Occipital lobe (tissue), 2 donors: Measurements from ENCODE around the gene KIRREL1. TPM values are rescaled to one million over a fixed set of nuclear protein-coding genes. Genes with fewer than 3 reads are reported as not detected.
"Not testable (repeated sequence)": the region's sequence is repeated elsewhere in the genome, so short reads cannot be mapped to it uniquely, and the experiment has no call there.

Experiments
- DNase-seq: peaks from one replicate; lab custom pipeline; 2025; lab: John Stamatoyannopoulos, UW
- total RNA-seq: library from RNA; depleted of rRNA; stranded (reverse); fragments of >200 nt; gene quantifications from one replicate; pipeline ENCODE4 v1.2.3, GENCODE V29; 2014

KIRREL1 gene
- total RNA-seq, 1 donor from 2014 or later, result 20.6 TPM

GRCh38 chr1:158103861-158104522, 110.5 kb downstream of the KIRREL1 start:
- no peak for DNase-seq

- DNase-seq, result no peak
Observed at GRCh38 chr1:158104891-158105290, 111.4 kb downstream of the KIRREL1 start.

GRCh38 chr1:158105352-158106095, 112.1 kb downstream of the KIRREL1 start:
- no peak for DNase-seq

GRCh38 chr1:158107916-158108315, 114.5 kb downstream of the KIRREL1 start:
- no peak for DNase-seq

GRCh38 chr1:158112994-158113758, 119.7 kb downstream of the KIRREL1 start:
- DNase-seq, result no peak

- no peak for DNase-seq
Observed at GRCh38 chr1:158113759-158114127, 120.3 kb downstream of the KIRREL1 start.

GRCh38 chr1:158115126-158115525, 121.7 kb downstream of the KIRREL1 start:
- DNase-seq, result no peak

GRCh38 chr1:158116311-158117167, 123.1 kb downstream of the KIRREL1 start:
- DNase-seq, result no peak

GRCh38 chr1:158117854-158118704, 124.6 kb downstream of the KIRREL1 start:
- DNase-seq, result no peak

GRCh38 chr1:158118713-158119402, 125.4 kb downstream of the KIRREL1 start:
- no peak for DNase-seq

- no peak for DNase-seq
Observed at GRCh38 chr1:158119976-158120653, 126.7 kb downstream of the KIRREL1 start.

- DNase-seq, result no peak
Observed at GRCh38 chr1:158121604-158122254, 128.3 kb downstream of the KIRREL1 start.

- DNase-seq, result no peak
Observed at GRCh38 chr1:158122833-158123388, 129.5 kb downstream of the KIRREL1 start.

GRCh38 chr1:158124034-158124433, 130.6 kb downstream of the KIRREL1 start:
- DNase-seq, result no peak

GRCh38 chr1:158124999-158125398, 131.6 kb downstream of the KIRREL1 start:
- peak; percentile 58 for DNase-seq

GRCh38 chr1:158126425-158126824, 133.0 kb downstream of the KIRREL1 start:
- no peak for DNase-seq

- DNase-seq, result not testable (repeated sequence)
Observed at GRCh38 chr1:158128531-158128930, 135.1 kb downstream of the KIRREL1 start.

- no peak for DNase-seq
Observed at GRCh38 chr1:158131217-158131616, 137.8 kb downstream of the KIRREL1 start.
